IMR-90 (cell line): ENCODE data around the gene VCL. TPM values are rescaled to one million over a fixed set of nuclear protein-coding genes. Genes with fewer than 3 reads are reported as not detected.
A peak's percentile ranks its signal among the peaks of the same experiment; 100 is the strongest.

Experiments used
- ATAC-seq: fragments of 200-7000 bp; cut with Tn5 transposase; 2 replicates; pipeline ENCODE4 v1.9.1; 2020; ENCODE audit warnings: low read depth, mild to moderate bottlenecking, moderate library complexity
- BruUV-seq: library from RNA; stranded (reverse); fragments of 400-500 nt; replicated peaks from 2 replicates; lab custom pipeline; 2021; lab: Mats Ljungman, UMichigan
- CTCF ChIA-PET: fragments of 300-600 bp; formaldehyde crosslinking; extraction: SDS; loops from one replicate; lab custom pipeline; 2021; ENCODE audit warnings: antibody characterized with exemption; lab: Yijun Ruan, JAX
- POLR2A ChIA-PET: fragments of 300-600 bp; sonication (Branson Sonifier 250); formaldehyde crosslinking; loops from one replicate; lab custom pipeline; 2022; ENCODE audit warnings: antibody characterized with exemption; ENCODE audit not compliant: unreplicated experiment; lab: Charles Lee
- DNase-seq: peaks from one replicate; pipeline ENCODE4 v3.0.0; 2013
- H2AFZ ChIP-seq: replicated peaks from 2 replicates; pipeline ENCODE3; 2013; ENCODE audit warnings: low read length, mild to moderate bottlenecking; ENCODE audit not compliant: poor library complexity
- H2AK5ac ChIP-seq: 2 replicates; pipeline ENCODE4 v1.6.1; 2013; ENCODE audit warnings: low read depth, low read length, inconsistent platforms
- H2AK9ac ChIP-seq: replicated peaks from 2 replicates; pipeline ENCODE3; 2013; ENCODE audit warnings: mild to moderate bottlenecking, low read depth, low read length, moderate library complexity; ENCODE audit not compliant: poor library complexity
- H2BK120ac ChIP-seq: 2 replicates; pipeline ENCODE4 v1.6.1; 2013; ENCODE audit warnings: low read depth, low read length, inconsistent platforms
- H2BK15ac ChIP-seq: 3 replicates; pipeline ENCODE4 v1.6.1; 2013; ENCODE audit warnings: low read depth, low read length, inconsistent platforms
- H2BK20ac ChIP-seq: 2 replicates; pipeline ENCODE4 v1.6.1; 2013; ENCODE audit warnings: low read depth, mild to moderate bottlenecking, inconsistent platforms, low read length, moderate library complexity
- H2BK5ac ChIP-seq: 2 replicates; pipeline ENCODE4 v1.6.1; 2013; ENCODE audit warnings: mild to moderate bottlenecking, low read depth, low read length, inconsistent platforms; ENCODE audit not compliant: poor library complexity, severe bottlenecking
- H3K14ac ChIP-seq: replicated peaks from 2 replicates; pipeline ENCODE4 v1.6.1; 2013; ENCODE audit warnings: low read depth, low read length, inconsistent platforms
- H3K18ac ChIP-seq: 2 replicates; pipeline ENCODE4 v1.6.1; 2013; ENCODE audit warnings: low read depth, low read length, control low read depth
- H3K23ac ChIP-seq: 2 replicates; pipeline ENCODE4 v1.6.1; 2013; ENCODE audit warnings: low read depth, low read length, inconsistent platforms
- H3K27ac ChIP-seq: 2 replicates; pipeline ENCODE4 v1.5.1; 2013; ENCODE audit warnings: mild to moderate bottlenecking, control low read depth, low read length; ENCODE audit not compliant: insufficient read depth
- H3K27me3 ChIP-seq: 2 replicates; pipeline ENCODE4 v1.6.1; 2013; ENCODE audit warnings: low read length; ENCODE audit not compliant: control insufficient read depth, insufficient read depth
- H3K36me3 ChIP-seq: 2 replicates; pipeline ENCODE4 v1.6.1; 2013; ENCODE audit warnings: low read length, mixed read lengths; ENCODE audit not compliant: control insufficient read depth, insufficient read depth
- H3K4ac ChIP-seq: 2 replicates; pipeline ENCODE4 v1.6.1; 2013; ENCODE audit warnings: low read depth, low read length, inconsistent platforms
- H3K4me1 ChIP-seq: 2 replicates; pipeline ENCODE4 v1.6.1; 2013; ENCODE audit warnings: low read length, mixed read lengths; ENCODE audit not compliant: control insufficient read depth, insufficient read depth
- H3K4me2 ChIP-seq: 2 replicates; pipeline ENCODE4 v1.6.1; 2013; ENCODE audit warnings: low read depth, mild to moderate bottlenecking, control low read depth, low read length, moderate library complexity
- H3K4me3 ChIP-seq: 2 replicates; pipeline ENCODE4 v1.5.1; 2013; ENCODE audit warnings: low read depth, mild to moderate bottlenecking, control low read depth, low read length, moderate library complexity; ENCODE audit not compliant: insufficient read depth
- H3K56ac ChIP-seq: 2 replicates; pipeline ENCODE4 v1.6.1; 2013; ENCODE audit warnings: low read length, inconsistent platforms; ENCODE audit not compliant: insufficient read depth; ENCODE audit errors: extremely low read depth
- H3K79me1 ChIP-seq, 2 experiments: 2 replicates each; pipeline ENCODE4 v1.6.1; 2013; ENCODE audit warnings: low read length in 2 of 2, inconsistent platforms in 1 of 2, low read depth in 1 of 2
- H3K9ac ChIP-seq: 2 replicates; pipeline ENCODE4 v1.6.1; 2013; ENCODE audit warnings: low read depth, low read length, control low read depth
- H3K9me1 ChIP-seq: 2 replicates; pipeline ENCODE4 v1.6.1; 2013; ENCODE audit warnings: low read length, inconsistent platforms; ENCODE audit not compliant: insufficient read depth
- H3K9me3 ChIP-seq: 2 replicates; pipeline ENCODE4 v1.6.1; 2013; ENCODE audit warnings: low read length; ENCODE audit not compliant: control insufficient read depth, insufficient read depth
- H4K20me1 ChIP-seq: 2 replicates; pipeline ENCODE4 v1.6.1; 2013; ENCODE audit warnings: low read length, inconsistent platforms; ENCODE audit not compliant: insufficient read depth
- H4K5ac ChIP-seq: 2 replicates; pipeline ENCODE4 v1.6.1; 2013; ENCODE audit warnings: mild to moderate bottlenecking, low read depth, low read length, control low read depth
- H4K8ac ChIP-seq, 2 experiments: 2 replicates each; pipeline ENCODE4 v1.6.1; 2013; ENCODE audit warnings: low read depth in 2 of 2, low read length in 2 of 2, control low read depth in 1 of 2, inconsistent platforms in 1 of 2
- H4K91ac ChIP-seq: 2 replicates; pipeline ENCODE4 v1.6.1; 2013; ENCODE audit warnings: low read depth, low read length, inconsistent platforms; ENCODE audit not compliant: insufficient read depth
- BHLHE40 ChIP-seq: fragments of 150-350 bp; IDR thresholded peaks from 2 replicates; pipeline ENCODE4 v1.6.1; 2016; ENCODE audit warnings: mild to moderate bottlenecking, low read depth, low read length
- CEBPB ChIP-seq: IDR thresholded peaks from 2 replicates; pipeline ENCODE4 v1.6.1; 2012; ENCODE audit warnings: low read depth, low read length, improper control_type of control experiment
- CHD1 ChIP-seq: IDR thresholded peaks from 2 replicates; pipeline ENCODE4 v1.6.1; 2012; ENCODE audit warnings: low read depth, low read length, improper control_type of control experiment
- FOS ChIP-seq: fragments of 150-350 bp; IDR thresholded peaks from 2 replicates; pipeline ENCODE4 v1.6.1; 2016; ENCODE audit warnings: low read depth, low read length
- MAFK ChIP-seq: IDR thresholded peaks from 2 replicates; pipeline ENCODE4 v1.6.1; 2012; ENCODE audit warnings: low read depth, low read length, improper control_type of control experiment
- MAZ ChIP-seq: IDR thresholded peaks from 2 replicates; pipeline ENCODE4 v1.6.1; 2012; ENCODE audit warnings: low read depth, mild to moderate bottlenecking, low read length, improper control_type of control experiment, moderate library complexity, borderline replicate concordance
- MXI1 ChIP-seq: IDR thresholded peaks from 2 replicates; pipeline ENCODE4 v1.6.1; 2012; ENCODE audit warnings: low read depth, mild to moderate bottlenecking, low read length, moderate library complexity, borderline replicate concordance
- NFE2L2 ChIP-seq: fragments of 150-350 bp; IDR thresholded peaks from 2 replicates; pipeline ENCODE4 v1.6.1; 2016; ENCODE audit warnings: low read depth, mild to moderate bottlenecking, low read length
- POLR2A ChIP-seq: IDR thresholded peaks from 2 replicates; pipeline ENCODE4 v1.6.1; 2012; ENCODE audit warnings: mild to moderate bottlenecking, low read depth, low read length
- RAD21 ChIP-seq: IDR thresholded peaks from 2 replicates; pipeline ENCODE4 v1.6.1; 2012; ENCODE audit warnings: low read length, improper control_type of control experiment
- RCOR1 ChIP-seq: IDR thresholded peaks from 2 replicates; pipeline ENCODE4 v1.6.1; 2012; ENCODE audit warnings: mild to moderate bottlenecking, low read length, improper control_type of control experiment; ENCODE audit not compliant: insufficient replicate concordance
- RFX5 ChIP-seq: IDR thresholded peaks from 2 replicates; pipeline ENCODE4 v1.8.0; 2012; ENCODE audit warnings: low read depth, mild to moderate bottlenecking, low read length, moderate library complexity
- SMC3 ChIP-seq: fragments of 150-350 bp; IDR thresholded peaks from 2 replicates; pipeline ENCODE4 v1.6.1; 2016; ENCODE audit warnings: low read depth, mild to moderate bottlenecking, antibody characterized with exemption, low read length, moderate library complexity
- WGBS, 2 experiments: methylation state at CpG; one replicate each; pipeline versions ENCODE4 v1.1.5 to v1.1.7; 2013; ENCODE audit warnings: missing lambda C conversion rate in 2 of 2; ENCODE audit not compliant: insufficient read length in 1 of 2; ENCODE audit errors: extremely low coverage in 2 of 2; 5-methylcytosine and 5-hydroxymethylcytosine counted together
- dilution Hi-C: fragments of 300-500 bp; cut with HindIII; formaldehyde crosslinking; loops from one replicate; pipeline ENCODE4 v1.14.3; 2018; ENCODE audit warnings: low sequenced_read_pairs; ENCODE audit not compliant: unreplicated experiment
- in situ Hi-C: fragments of 300-500 bp; cut with MboI; formaldehyde crosslinking; loops from 3 replicates; pipeline ENCODE4 v1.14.3; 2019; ENCODE audit warnings: low sequenced_read_pairs, inconsistent platforms, mixed read lengths
- intact Hi-C: fragments of 100-400 bp; cut with micrococcal nuclease; formaldehyde crosslinking; loops from 2 replicates; pipeline ENCODE4 v1.10.0; 2022
- polyA plus RNA-seq, 3 experiments: library from polyadenylated mRNA; depleted of rRNA; stranded (reverse); fragments of >200 nt; gene quantifications; 2 replicates each; pipeline ENCODE4 v1.2.3, GENCODE V29; 2012; ENCODE audit warnings: low replicate concordance in 1 of 3
- total RNA-seq: library from RNA; depleted of rRNA; stranded (reverse); fragments of >200 nt; gene quantifications from 2 replicates; pipeline ENCODE4 v1.2.3, GENCODE V29; 2012
- TF ChIP-seq, protein P1 (sequence below): conservative IDR thresholded peaks from 2 replicates; pipeline ENCODE4 v1.5.1; 2012; ENCODE audit warnings: mild to moderate bottlenecking, low read depth, low read length, improper control_type of control experiment
- TF ChIP-seq, protein P2 (sequence below): fragments of 150-350 bp; IDR thresholded peaks from 2 replicates; pipeline ENCODE4 v1.6.1; 2017; ENCODE audit warnings: mild to moderate bottlenecking, antibody characterized with exemption, low read length, low read depth
- TF ChIP-seq, protein P3 (sequence below): fragments of 150-350 bp; IDR thresholded peaks from 2 replicates; pipeline ENCODE4 v1.6.1; 2016; ENCODE audit warnings: low read depth, mild to moderate bottlenecking, low read length, moderate library complexity, borderline replicate concordance

Gene VCL
- total and polyA plus RNA-seq, 2 of the 4 experiments (the other 2 are of a cell fraction) = 227 to 283 TPM

DNA sequence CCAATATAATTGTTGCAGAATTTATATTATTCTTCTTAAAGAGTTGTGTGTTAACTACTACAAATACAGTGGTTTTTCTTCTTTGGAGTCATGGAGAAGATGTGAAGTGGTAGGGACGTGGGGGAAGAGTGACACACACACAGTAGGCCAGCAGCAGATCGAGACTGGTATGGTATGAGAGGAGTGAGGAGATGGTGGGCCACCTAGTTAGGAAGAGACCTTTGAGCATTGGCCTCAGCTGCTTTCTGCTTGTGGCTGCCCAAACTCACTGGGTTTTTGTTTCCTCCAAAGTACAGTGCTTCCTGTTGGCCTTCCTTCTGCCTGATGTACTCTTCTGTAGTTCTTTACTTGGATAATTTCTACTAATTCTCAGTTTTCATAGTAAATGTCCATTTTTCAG is 14.6 kb downstream of the VCL start:
- H3K4me1 ChIP-seq = peaks cover 20% of the 10 kb centered on the region
- peaks cover 0 to 28% of the 10 kb centered on the region in 2 experiments; a peak in 2 of 4 replicates for H3K79me1 ChIP-seq
- H2BK120ac ChIP-seq = no peak overlapping the region; the same call in 1 of the 2 replicates
- WGBS, 2 experiments = no CpG with 5 or more reads among the region's 2 CpGs
- no TSS peak for BruUV-seq
- POLR2A ChIA-PET = interaction anchor here (0.8 kb wide), 1 partner anchor 13 kb away, joined by 4 read pairs; no protein-coding TSS in a partner anchor
- no peak for ATAC-seq
- H3K14ac ChIP-seq = peak overlapping the region; percentile 86
- H3K18ac ChIP-seq = peak overlapping the region; percentile 99
- dilution Hi-C loops = no loop called here
- H4K91ac ChIP-seq = peak overlapping the region; percentile 30; the same call in 1 of the 2 replicates
- DNase-seq = no peak
- H2BK20ac ChIP-seq = peak overlapping the region; percentile 44; the same call in 1 of the 2 replicates
- peak overlapping the region; percentile 77; the same call in 2 of the 3 replicates for H2BK15ac ChIP-seq
- H4K20me1 ChIP-seq = peaks cover 89% of the 10 kb centered on the region
- TF ChIP-seq RFX5 (no peak), CEBPB (no peak), MXI1 (no peak), CHD1 (no peak), FOS (no peak), RCOR1 (no peak), MAFK (no peak), NFE2L2 (no peak), POLR2A (no peak), MAZ (no peak), BHLHE40 (no peak), RAD21 (no peak), SMC3 (no peak)
- TF ChIP-seq, protein P1, sequence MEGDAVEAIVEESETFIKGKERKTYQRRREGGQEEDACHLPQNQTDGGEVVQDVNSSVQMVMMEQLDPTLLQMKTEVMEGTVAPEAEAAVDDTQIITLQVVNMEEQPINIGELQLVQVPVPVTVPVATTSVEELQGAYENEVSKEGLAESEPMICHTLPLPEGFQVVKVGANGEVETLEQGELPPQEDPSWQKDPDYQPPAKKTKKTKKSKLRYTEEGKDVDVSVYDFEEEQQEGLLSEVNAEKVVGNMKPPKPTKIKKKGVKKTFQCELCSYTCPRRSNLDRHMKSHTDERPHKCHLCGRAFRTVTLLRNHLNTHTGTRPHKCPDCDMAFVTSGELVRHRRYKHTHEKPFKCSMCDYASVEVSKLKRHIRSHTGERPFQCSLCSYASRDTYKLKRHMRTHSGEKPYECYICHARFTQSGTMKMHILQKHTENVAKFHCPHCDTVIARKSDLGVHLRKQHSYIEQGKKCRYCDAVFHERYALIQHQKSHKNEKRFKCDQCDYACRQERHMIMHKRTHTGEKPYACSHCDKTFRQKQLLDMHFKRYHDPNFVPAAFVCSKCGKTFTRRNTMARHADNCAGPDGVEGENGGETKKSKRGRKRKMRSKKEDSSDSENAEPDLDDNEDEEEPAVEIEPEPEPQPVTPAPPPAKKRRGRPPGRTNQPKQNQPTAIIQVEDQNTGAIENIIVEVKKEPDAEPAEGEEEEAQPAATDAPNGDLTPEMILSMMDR = no peak
- TF ChIP-seq, protein P2, sequence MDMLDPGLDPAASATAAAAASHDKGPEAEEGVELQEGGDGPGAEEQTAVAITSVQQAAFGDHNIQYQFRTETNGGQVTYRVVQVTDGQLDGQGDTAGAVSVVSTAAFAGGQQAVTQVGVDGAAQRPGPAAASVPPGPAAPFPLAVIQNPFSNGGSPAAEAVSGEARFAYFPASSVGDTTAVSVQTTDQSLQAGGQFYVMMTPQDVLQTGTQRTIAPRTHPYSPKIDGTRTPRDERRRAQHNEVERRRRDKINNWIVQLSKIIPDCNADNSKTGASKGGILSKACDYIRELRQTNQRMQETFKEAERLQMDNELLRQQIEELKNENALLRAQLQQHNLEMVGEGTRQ = no peak
- TF ChIP-seq, protein P3, sequence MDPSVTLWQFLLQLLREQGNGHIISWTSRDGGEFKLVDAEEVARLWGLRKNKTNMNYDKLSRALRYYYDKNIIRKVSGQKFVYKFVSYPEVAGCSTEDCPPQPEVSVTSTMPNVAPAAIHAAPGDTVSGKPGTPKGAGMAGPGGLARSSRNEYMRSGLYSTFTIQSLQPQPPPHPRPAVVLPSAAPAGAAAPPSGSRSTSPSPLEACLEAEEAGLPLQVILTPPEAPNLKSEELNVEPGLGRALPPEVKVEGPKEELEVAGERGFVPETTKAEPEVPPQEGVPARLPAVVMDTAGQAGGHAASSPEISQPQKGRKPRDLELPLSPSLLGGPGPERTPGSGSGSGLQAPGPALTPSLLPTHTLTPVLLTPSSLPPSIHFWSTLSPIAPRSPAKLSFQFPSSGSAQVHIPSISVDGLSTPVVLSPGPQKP = no peak
- CTCF ChIA-PET = interaction anchor here (0.6 to 1.5 kb wide), 3 partner anchors 13 to 133 kb away, joined by 3 to 6 read pairs (median 5); no protein-coding TSS in a partner anchor
- no peak overlapping the region for H2AK9ac ChIP-seq
- no peak overlapping the region for H3K4me3 ChIP-seq
- peak overlapping the region; percentile 89 for H2BK5ac ChIP-seq
- in situ Hi-C loops = no loop called here
- H3K27ac ChIP-seq = peak overlapping the region; percentile 96; the same call in 1 of the 2 replicates
- peak overlapping the region; percentile 96 for H3K23ac ChIP-seq
- H3K4ac ChIP-seq = peak overlapping the region; percentile 77; the same call in 1 of the 2 replicates
- H3K9me3 ChIP-seq = no peaks in the 10 kb centered on the region
- peak overlapping the region; percentile 98; the same call in 1 of the 2 replicates for H2AK5ac ChIP-seq
- intact Hi-C loops = no loop called here
- H3K56ac ChIP-seq = no peak overlapping the region
- H3K4me2 ChIP-seq = peak overlapping the region; percentile 74
- H4K5ac ChIP-seq = peak overlapping the region; percentile 96
- H4K8ac ChIP-seq = peak overlapping the region in 1 of 2 experiments; percentile 16; a peak in 1 of 4 replicates
- no peaks in the 10 kb centered on the region for H3K27me3 ChIP-seq
- no peak overlapping the region for H2AFZ ChIP-seq
- H3K9me1 ChIP-seq = peaks cover 6% of the 10 kb centered on the region
- H3K36me3 ChIP-seq = peaks cover 15% of the 10 kb centered on the region
- peak overlapping the region; percentile 75 for H3K9ac ChIP-seq
